IPS-NIHi7 (cell line): ENCODE data around the gene CYP4X1.
"Not testable (repeated sequence)": the region's sequence is repeated elsewhere in the genome, so short reads cannot be mapped to it uniquely, and the experiment has no call there.

Experiments used
- DNase-seq: peaks from one replicate; pipeline ENCODE4 v3.0.0; 2012; ENCODE audit warnings: mixed read lengths; ENCODE audit errors: extremely low spot score

CYP4X1 gene

DNA sequence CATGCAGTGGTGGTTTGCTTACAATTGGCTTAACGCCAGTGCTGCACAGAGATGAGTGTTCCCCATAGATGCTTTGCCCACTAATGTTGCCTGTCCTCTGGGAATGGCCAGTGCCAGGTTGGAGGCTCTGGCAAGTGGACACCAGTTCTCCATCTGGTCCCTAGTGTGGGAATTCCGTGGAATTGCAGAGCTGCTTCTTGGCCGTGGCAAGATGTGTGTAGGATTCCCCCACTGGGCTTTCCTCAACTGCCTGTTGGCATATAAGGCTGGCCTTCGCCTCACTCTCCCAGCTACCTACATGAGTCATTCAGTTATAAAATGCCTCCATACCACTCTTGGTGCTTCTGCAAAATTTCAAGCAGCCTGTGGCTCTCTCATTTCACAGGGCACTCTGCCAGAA, 45.6 kb downstream of the CYP4X1 start:
- not testable (repeated sequence) for DNase-seq

DNA sequence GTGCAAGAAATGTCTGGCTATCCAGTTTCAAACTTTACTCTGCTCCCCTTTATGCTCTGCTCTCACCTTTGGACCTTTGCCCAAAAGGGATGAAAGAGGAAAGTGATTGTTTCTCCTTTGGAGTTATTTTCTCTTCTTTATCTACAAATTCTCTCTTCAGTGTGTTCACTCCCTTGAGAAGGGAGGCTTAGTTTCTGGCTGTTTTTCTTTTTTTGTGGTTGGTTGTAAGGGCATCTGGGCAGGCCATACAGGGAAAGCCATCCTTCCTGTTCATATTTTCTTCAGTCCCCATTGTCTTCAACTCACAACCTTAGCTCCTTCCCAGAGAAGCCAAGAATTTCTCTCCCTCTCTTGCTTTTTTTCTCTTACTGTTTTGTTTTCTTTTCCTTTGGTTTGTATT, 46.0 kb downstream of the CYP4X1 start:
- not testable (repeated sequence) for DNase-seq

- DNase-seq = not testable (repeated sequence)
Observed at GRCh38 chr1:47089356-47089755, 65.9 kb downstream of the CYP4X1 start.

- DNase-seq = not testable (repeated sequence)
Observed at GRCh38 chr1:47091476-47091875, 68.0 kb downstream of the CYP4X1 start.
